OCI-LY7 (cell line): ENCODE measurements around the gene PPP4R1.

Experiments
- CTCF ChIP-seq: fragments of 200-600 bp; sonication (generic); conservative IDR thresholded peaks from 2 replicates; pipeline ENCODE4 v1.5.1; 2014; ENCODE audit warnings: mild to moderate bottlenecking, antibody characterized with exemption, low read length, moderate library complexity, mixed read lengths
- EZH2phosphoT487 ChIP-seq: fragments of 200-600 bp; sonication (generic); IDR thresholded peaks from 2 replicates; pipeline ENCODE4 v1.6.1; 2018; ENCODE audit warnings: low read depth, borderline replicate concordance, mild to moderate bottlenecking, mixed run types, antibody characterized with exemption, low read length, moderate library complexity, mixed read lengths

GRCh38 chr18:9562584-9562983, 51.8 kb downstream of the PPP4R1 start:
- TF ChIP-seq CTCF: no peak
- no peak for TF ChIP-seq EZH2phosphoT487
